HG03108 (cell line): ENCODE data around the gene MXD1.

Experiments used
- ATAC-seq: cut with Tn5 transposase; IDR thresholded peaks from one replicate; pipeline ENCODE4 v1.9.1; 2021; ENCODE audit warnings: moderate library complexity; ENCODE audit not compliant: unreplicated experiment

Gene MXD1

GRCh38 chr2:69933254-69933828 lies 18.4 kb downstream of the MXD1 start:
- no peak for ATAC-seq

- ATAC-seq = no peak
These were observed 19.1 kb downstream of the MXD1 start for GRCh38 chr2:69933839-69934613.

GRCh38 chr2:69934614-69934908 lies 19.7 kb downstream of the MXD1 start:
- ATAC-seq = no peak

DNA sequence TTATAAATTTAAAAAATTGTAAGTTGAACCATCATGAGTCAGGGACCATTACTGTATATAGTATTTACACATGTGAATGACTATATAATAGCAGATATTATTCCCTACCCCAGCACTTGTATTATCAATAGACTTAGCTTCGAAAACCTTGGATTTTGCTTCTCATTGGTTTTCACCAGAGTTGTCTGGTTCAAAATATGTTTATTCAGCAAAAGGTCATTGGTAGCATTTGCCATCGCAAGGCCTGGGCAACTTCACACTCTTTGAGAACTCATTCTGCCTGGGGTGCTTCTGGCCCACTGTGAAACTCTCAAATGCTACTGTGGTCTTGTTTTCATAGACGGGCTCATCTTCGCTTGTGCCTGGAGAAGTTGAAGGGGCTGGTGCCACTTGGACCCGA lies 20.1 kb downstream of the MXD1 start:
- no peak for ATAC-seq

DNA sequence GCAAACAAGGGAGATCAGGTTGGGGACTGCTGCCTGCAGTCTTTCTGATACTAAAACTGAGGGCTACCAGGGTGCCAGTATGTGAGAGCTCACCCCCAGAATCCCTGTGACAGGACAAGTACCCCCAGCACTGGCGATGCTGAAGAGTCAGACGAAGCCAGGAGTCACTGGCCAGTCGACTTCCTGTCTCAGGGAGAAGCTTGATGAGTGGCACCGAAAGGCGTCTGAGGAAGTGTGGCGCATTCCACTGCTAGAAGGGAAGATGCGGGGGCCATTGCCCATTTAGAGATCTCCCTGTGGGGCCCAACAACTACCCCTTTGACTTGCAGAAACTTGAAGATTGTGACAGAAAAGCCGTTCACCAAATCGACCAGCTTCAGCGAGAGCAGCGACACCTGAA lies 22.0 kb downstream of the MXD1 start:
- ATAC-seq = no peak

GRCh38 chr2:69937968-69938367 lies 23.1 kb downstream of the MXD1 start:
- no peak for ATAC-seq

GRCh38 chr2:69939722-69940121 lies 24.8 kb downstream of the MXD1 start:
- no peak for ATAC-seq

GRCh38 chr2:69940691-69941090 lies 25.8 kb downstream of the MXD1 start:
- ATAC-seq = no peak

GRCh38 chr2:69943000-69943842 lies 28.3 kb downstream of the MXD1 start:
- ATAC-seq = no peak

DNA sequence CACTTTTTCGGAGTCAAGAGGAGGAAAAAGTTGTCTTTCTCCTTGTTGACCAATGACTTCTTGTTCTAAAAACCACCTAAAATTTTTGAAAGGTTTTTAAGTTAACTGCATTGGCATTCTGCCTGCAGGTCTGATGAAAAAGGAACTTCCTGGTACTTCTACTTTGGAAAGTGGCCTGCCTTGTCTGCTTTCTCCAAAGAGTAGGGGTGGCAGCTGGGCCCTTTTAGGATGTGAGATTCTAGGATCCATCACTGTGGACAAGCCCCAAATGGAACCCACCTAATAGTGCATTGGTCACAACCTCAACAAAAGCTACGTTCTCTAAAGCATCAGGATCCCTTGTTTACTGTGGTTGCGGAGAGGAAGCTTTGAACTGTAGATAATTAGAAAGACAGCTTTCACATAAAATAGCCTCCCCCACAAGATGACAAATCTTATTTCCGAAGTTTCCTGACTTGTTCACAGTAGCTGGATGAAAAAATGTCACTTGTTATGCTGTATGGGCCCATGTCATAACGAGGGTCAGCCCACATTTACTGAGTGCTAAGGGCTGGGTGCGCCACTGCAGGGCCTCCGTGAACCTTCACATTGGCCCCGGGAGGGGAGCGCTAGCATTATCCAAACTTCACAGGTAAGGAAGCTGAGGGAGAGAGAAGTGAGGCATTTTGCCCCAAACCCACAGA lies 29.1 kb downstream of the MXD1 start:
- no peak for ATAC-seq

DNA sequence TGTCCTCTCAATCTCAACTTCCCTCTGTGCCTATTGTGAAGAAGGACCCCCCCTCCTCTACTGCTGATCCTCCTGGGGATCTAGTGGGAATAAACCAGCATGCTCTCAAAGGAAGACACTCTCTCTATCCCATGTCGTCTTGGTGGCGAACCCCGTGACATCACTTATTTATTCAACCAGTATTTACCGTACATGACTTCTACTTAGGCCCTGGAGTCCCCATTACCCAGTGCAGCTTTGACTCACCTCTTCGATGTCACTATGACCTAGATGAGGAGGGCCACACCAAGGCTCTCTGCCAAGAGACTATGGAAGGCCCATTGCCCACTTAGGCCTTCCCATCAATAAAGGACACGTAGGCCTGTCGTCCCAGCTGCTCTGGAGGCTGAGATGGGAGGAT lies 29.8 kb downstream of the MXD1 start:
- no peak for ATAC-seq

DNA sequence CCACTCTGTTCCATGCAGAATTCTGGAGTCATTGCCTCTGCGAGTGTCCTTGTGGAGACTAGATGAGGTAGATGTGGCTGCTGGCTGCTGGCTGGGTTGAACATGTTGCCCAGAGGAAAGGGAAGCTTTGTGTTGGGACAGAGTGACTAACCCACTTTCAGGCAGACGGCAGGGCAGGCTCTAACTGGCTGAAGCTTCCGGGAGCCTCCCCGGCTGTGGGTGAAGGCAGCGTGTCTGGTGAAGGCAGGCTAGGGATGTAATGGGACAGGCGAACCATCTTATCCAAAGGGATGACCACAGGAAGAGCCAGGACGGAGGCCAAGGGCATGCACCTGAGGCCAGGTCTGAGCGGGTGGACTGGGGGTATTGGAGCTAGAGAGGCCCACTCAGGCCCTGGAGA lies 30.5 kb downstream of the MXD1 start:
- ATAC-seq = no peak

- ATAC-seq = no peak
These were observed 31.0 kb downstream of the MXD1 start for GRCh38 chr2:69945941-69946340.

DNA sequence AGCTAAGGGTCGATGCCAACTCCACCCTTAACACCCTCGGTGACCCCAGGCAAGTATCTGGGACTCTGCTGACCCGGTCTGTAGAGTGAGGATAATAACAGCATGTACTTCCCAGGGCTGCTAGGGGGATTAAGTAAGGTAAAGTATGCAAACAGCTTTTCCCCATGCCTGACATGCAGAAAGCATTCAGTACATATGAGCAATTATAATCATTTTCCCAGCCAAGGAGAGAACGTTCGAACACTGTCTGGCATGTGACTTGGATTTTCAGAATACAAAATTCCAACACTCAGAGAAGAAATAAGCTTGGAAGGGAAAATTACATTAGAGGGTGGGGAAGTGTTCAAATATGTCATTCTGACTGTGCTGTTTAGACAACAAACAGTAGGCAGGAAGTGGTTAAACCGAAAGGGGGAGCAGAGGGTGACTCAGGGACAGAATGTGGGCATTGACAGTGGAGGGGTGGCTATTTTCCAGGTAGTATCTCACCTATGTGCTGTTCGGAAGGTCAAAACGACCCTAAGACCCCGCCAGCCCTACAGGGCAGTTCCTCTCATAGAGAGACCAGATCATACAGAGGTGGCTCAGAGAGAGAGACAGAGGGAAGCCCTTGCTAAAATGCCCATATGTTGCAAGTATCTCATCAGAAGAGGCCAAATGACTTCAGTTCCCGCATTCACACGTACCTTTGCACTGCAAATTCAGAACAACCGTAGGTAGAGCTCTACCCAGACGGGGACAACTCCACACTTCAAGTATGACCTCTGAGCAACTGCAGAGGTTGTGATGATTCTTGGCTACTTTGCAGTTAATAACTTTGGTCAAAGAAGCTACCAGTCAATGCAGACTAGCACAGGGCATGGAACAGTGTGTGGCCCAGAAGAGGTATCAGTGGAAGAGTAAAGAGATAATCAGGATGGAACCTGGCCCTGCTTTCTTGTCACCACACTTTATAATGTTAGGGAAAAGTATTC lies 31.7 kb downstream of the MXD1 start:
- ATAC-seq = peak; percentile 77

DNA sequence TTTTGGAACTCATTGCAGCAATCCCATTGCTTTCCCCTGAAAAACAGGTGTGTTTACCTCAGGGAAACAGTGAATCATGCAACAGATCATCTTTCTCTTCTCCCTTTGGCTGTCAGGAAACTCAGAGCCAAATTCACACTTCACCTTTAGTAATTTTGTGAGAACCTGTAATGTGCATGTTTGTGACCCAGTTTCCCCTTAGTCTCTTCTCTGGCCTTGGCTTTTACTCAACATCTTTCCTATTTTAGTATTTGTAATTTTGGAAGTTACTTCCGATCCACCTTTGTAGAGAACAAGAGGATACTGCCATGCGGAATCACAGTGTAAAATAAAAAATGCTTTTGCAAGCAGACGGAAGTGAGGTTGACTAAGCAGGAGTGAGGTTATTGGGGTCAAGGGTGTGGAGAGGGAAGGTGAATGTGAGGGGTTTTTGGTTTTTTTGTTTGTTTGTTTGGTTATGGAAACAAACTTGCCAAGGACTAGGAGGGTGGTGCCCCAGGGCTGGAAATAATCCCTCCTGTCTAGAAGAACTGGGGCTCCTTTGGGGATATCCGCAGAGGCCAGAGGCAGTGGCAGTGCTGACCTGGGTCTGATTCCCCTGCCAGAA lies 32.5 kb downstream of the MXD1 start:
- ATAC-seq = no peak

GRCh38 chr2:69948032-69948962 lies 33.4 kb downstream of the MXD1 start:
- no peak for ATAC-seq

GRCh38 chr2:69948963-69949645 lies 34.2 kb downstream of the MXD1 start:
- no peak for ATAC-seq

DNA sequence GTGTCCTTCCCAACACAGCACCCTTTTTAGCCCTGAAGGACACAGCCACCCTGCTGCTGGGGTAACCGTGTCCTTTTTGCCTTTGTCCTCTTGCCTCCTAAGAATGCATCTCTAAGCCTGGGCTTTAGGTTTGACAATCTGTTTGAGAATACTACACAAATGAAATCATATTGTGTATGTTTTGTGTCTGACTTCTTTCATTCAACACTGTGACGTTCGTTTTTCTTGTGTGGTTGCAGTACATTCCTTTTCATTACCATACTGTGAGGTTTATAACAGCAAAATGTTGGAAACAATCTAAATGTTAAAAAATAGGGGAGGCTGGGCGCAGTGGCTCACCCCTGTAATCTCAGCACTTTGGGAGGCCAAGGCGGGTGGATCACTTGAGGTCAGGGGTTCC lies 35.3 kb downstream of the MXD1 start:
- no peak for ATAC-seq
